Mammary epithelial cell (primary cell): ENCODE results near the gene HS3ST5.

Source experiments
- EZH2 ChIP-seq: IDR thresholded peaks from 2 replicates; pipeline ENCODE4 v1.6.1; 2012; ENCODE audit warnings: low read length, inconsistent platforms, borderline replicate concordance
- TF ChIP-seq, protein P1 (sequence below), 2 donors: IDR thresholded peaks in 1 of 2; conservative IDR thresholded peaks in 1 of 2; 2 replicates each; pipeline ENCODE4 v1.5.1; 2011 to 2012; ENCODE audit warnings: inconsistent platforms in 2 of 2, low read length in 2 of 2, mild to moderate bottlenecking in 2 of 2, control low read depth in 1 of 2, low read depth in 1 of 2; ENCODE audit not compliant: insufficient read depth in 1 of 2; ENCODE audit errors: extremely low read depth in 1 of 2

- TF ChIP-seq, protein P1, sequence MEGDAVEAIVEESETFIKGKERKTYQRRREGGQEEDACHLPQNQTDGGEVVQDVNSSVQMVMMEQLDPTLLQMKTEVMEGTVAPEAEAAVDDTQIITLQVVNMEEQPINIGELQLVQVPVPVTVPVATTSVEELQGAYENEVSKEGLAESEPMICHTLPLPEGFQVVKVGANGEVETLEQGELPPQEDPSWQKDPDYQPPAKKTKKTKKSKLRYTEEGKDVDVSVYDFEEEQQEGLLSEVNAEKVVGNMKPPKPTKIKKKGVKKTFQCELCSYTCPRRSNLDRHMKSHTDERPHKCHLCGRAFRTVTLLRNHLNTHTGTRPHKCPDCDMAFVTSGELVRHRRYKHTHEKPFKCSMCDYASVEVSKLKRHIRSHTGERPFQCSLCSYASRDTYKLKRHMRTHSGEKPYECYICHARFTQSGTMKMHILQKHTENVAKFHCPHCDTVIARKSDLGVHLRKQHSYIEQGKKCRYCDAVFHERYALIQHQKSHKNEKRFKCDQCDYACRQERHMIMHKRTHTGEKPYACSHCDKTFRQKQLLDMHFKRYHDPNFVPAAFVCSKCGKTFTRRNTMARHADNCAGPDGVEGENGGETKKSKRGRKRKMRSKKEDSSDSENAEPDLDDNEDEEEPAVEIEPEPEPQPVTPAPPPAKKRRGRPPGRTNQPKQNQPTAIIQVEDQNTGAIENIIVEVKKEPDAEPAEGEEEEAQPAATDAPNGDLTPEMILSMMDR (conservative IDR thresholded peaks at IDR 0.05 in 1 of 2, IDR thresholded peaks at IDR 0.05 in 1 of 2; ENCODE audit: extremely low read depth in 1 of 2, insufficient read depth in 1 of 2, low read depth in 1 of 2, low read length in 2 of 2) = no peak
- TF ChIP-seq EZH2 = no peak
Measured at GRCh38 chr6:114092943-114093342, 249.9 kb downstream of the HS3ST5 start.
